A549 (cell line): Measurements from ENCODE around the gene HEXD. TPM values are rescaled to one million over a fixed set of nuclear protein-coding genes. Genes with fewer than 3 reads are reported as not detected.

ENCODE experiments used
- ATAC-seq, 2 experiments: fragments of 200-7000 bp in 1 of 2; fragments of >200 bp in 1 of 2; cut with Nextera tagmentation in 1 of 2; cut with Tn5 transposase in 1 of 2; 3 replicates each; pipeline versions ENCODE4 v1.8.0 to v1.9.1; 2018 to 2020; ENCODE audit warnings: mild to moderate bottlenecking in 1 of 2, moderate library complexity in 1 of 2
- CTCF ChIA-PET: fragments of 300-600 bp; sonication (Branson Sonifier 250); formaldehyde crosslinking; extraction: SDS; loops from one replicate; lab custom pipeline; 2021; ENCODE audit warnings: antibody characterized with exemption, inconsistent platforms; lab: Yijun Ruan, JAX
- POLR2A ChIA-PET: fragments of 350-600 bp; formaldehyde crosslinking; extraction: SDS; loops from one replicate; lab custom pipeline; 2021; ENCODE audit warnings: antibody characterized with exemption, inconsistent platforms; lab: Yijun Ruan, JAX
- DNase-seq, 2 experiments: peaks; one replicate each; pipeline versions ENCODE4 v3.0.0 to v3.0.0-alpha.2; 2011 to 2016; ENCODE audit warnings: low read depth in 1 of 2, low spot score in 1 of 2
- FAIRE-seq: peaks from 2 replicates; lab custom pipeline; 2011; peaks lifted over from hg19 to GRCh38; lab: Jason Lieb, UNC
- H3K27ac ChIP-seq, 2 experiments: fragments of >200 bp; sonication (Bioruptor Twin); formaldehyde crosslinking; 3 replicates each; pipeline ENCODE4 v1.5.1; 2016 to 2017
- H3K4me1 ChIP-seq: fragments of >200 bp; sonication (Bioruptor Twin); formaldehyde crosslinking; 3 replicates; pipeline ENCODE4 v1.6.1; 2016
- H3K4me2 ChIP-seq: fragments of >200 bp; sonication (Bioruptor Twin); formaldehyde crosslinking; 3 replicates; pipeline ENCODE4 v1.6.1; 2016
- H3K4me3 ChIP-seq: fragments of >200 bp; sonication (Bioruptor Twin); formaldehyde crosslinking; 3 replicates; pipeline ENCODE4 v1.5.1; 2016
- H3K9me3 ChIP-seq: fragments of >200 bp; sonication (Bioruptor Twin); formaldehyde crosslinking; 3 replicates; pipeline ENCODE4 v1.6.1; 2016
- ATOH8 ChIP-seq: fragments of 250-450 bp; sonication (Bioruptor Pico); IDR thresholded peaks from 2 replicates; pipeline ENCODE4 v1.5.0; 2020; ENCODE audit warnings: low read depth, mild to moderate bottlenecking, moderate library complexity
- BHLHE40 ChIP-seq: IDR thresholded peaks from 2 replicates; pipeline ENCODE4 v1.6.1; 2012; ENCODE audit warnings: low read depth, low read length, inconsistent platforms
- CHD4 ChIP-seq: fragments of 200-600 bp; sonication (generic); IDR thresholded peaks from 2 replicates; pipeline ENCODE4 v1.6.1; 2016; ENCODE audit warnings: antibody characterized with exemption, mild to moderate bottlenecking, borderline replicate concordance
- CTCF ChIP-seq: fragments of >200 bp; sonication (Bioruptor Twin); formaldehyde crosslinking; IDR thresholded peaks from 3 replicates; pipeline ENCODE4 v1.5.1; 2016
- E2F6 ChIP-seq: IDR thresholded peaks from 2 replicates; pipeline ENCODE4 v1.6.1; 2012; ENCODE audit warnings: low read depth, borderline replicate concordance
- EHF ChIP-seq: fragments of 250-450 bp; sonication (Bioruptor Pico); IDR thresholded peaks from 2 replicates; pipeline ENCODE4 v1.5.0; 2020; ENCODE audit warnings: mild to moderate bottlenecking
- ELK1 ChIP-seq: fragments of 150-350 bp; IDR thresholded peaks from 2 replicates; pipeline ENCODE4 v1.6.1; 2014; ENCODE audit warnings: low read depth, mild to moderate bottlenecking, low read length
- EP300 ChIP-seq, 2 experiments: fragments of >200 bp; sonication (Bioruptor Twin); formaldehyde crosslinking; IDR thresholded peaks; 2 replicates in 1 of 2; 3 replicates in 1 of 2; pipeline ENCODE4 v1.6.1; 2016 to 2017
- ESRRA ChIP-seq: fragments of 150-350 bp; IDR thresholded peaks from 2 replicates; pipeline ENCODE4 v1.6.1; 2014; ENCODE audit warnings: mild to moderate bottlenecking, low read length, borderline replicate concordance
- GATA3 ChIP-seq: IDR thresholded peaks from 2 replicates; pipeline ENCODE4 v1.6.1; 2012; ENCODE audit warnings: borderline replicate concordance
- HES2 ChIP-seq: fragments of >200 bp; sonication (Bioruptor Twin); formaldehyde crosslinking; IDR thresholded peaks from 2 replicates; pipeline ENCODE4 v1.6.1; 2016
- HOXB13 ChIP-seq: fragments of 250-450 bp; sonication (Bioruptor Pico); IDR thresholded peaks from 2 replicates; pipeline ENCODE4 v1.5.0; 2020; ENCODE audit warnings: low read depth, mild to moderate bottlenecking, moderate library complexity
- KDM1A ChIP-seq: fragments of 200-600 bp; sonication (generic); IDR thresholded peaks from 2 replicates; pipeline ENCODE4 v1.6.1; 2016; ENCODE audit warnings: low read depth, mild to moderate bottlenecking
- MYC ChIP-seq: IDR thresholded peaks from 2 replicates; pipeline ENCODE4 v1.6.1; 2012; ENCODE audit warnings: mild to moderate bottlenecking, inconsistent platforms, low read length, improper control_type of control experiment, borderline replicate concordance
- PBX3 ChIP-seq: IDR thresholded peaks from 2 replicates; pipeline ENCODE4 v1.6.1; 2012
- POLR2A ChIP-seq: IDR thresholded peaks from 2 replicates; pipeline ENCODE4 v1.6.1; 2012; ENCODE audit warnings: mild to moderate bottlenecking, low read length
- RAD21 ChIP-seq, 2 experiments: fragments of >200 bp in 1 of 2; sonication (Bioruptor Twin) in 1 of 2; formaldehyde crosslinking in 1 of 2; IDR thresholded peaks in 1 of 2; conservative IDR thresholded peaks in 1 of 2; 2 replicates in 1 of 2; 3 replicates in 1 of 2; pipeline ENCODE4 v1.6.1; 2012 to 2018; ENCODE audit warnings: inconsistent platforms in 1 of 2
- REST ChIP-seq: fragments of 200-600 bp; sonication (generic); IDR thresholded peaks from 2 replicates; pipeline ENCODE4 v1.6.1; 2016; ENCODE audit warnings: antibody characterized with exemption, mild to moderate bottlenecking, moderate library complexity
- RNF2 ChIP-seq: fragments of 200-600 bp; sonication (generic); IDR thresholded peaks from 2 replicates; pipeline ENCODE4 v1.6.1; 2016; ENCODE audit warnings: low read depth, mild to moderate bottlenecking, antibody characterized with exemption, moderate library complexity, borderline replicate concordance
- SREBF2 ChIP-seq: fragments of 450-650 bp; IDR thresholded peaks from 2 replicates; pipeline ENCODE4 v1.6.1; 2014; ENCODE audit warnings: mild to moderate bottlenecking, moderate library complexity
- ZSCAN20 ChIP-seq: fragments of 250-450 bp; sonication (Bioruptor Pico); IDR thresholded peaks from 2 replicates; pipeline ENCODE4 v1.8.0; 2022; ENCODE audit warnings: mild to moderate bottlenecking, moderate library complexity
- WGBS: methylation state at CpG from one replicate; pipeline ENCODE4 v1.1.6; 2017; ENCODE audit errors: missing lambda C conversion rate; 5-methylcytosine and 5-hydroxymethylcytosine counted together
- polyA plus RNA-seq, 4 experiments: library from polyadenylated mRNA; depleted of rRNA in 3 of 4; stranded (reverse); fragments of >200 nt; fragmentation: RNase III in 1 of 4; extraction: RNeasy Plus Mini Kit Qiagen cat#74134 plus additional on column Dnase treatment in 1 of 4; gene quantifications; 2 replicates in 3 of 4; 3 replicates in 1 of 4; pipeline ENCODE4 v1.2.3, GENCODE V29; 2011 to 2017

Gene HEXD
- polyA plus RNA-seq, 2 of the 4 experiments (the other 2 are of a cell fraction): 18.0 to 19.5 TPM

- 74% methylated on average over 3 of the region's 3 CpGs for WGBS
- no peak for DNase-seq
- H3K4me2 ChIP-seq: no peak overlapping the region
- no peak for FAIRE-seq
- CTCF ChIA-PET: interaction anchor here (0.6 to 2.8 kb wide), 4 partner anchors 35 to 153 kb away, joined by 3 to 15 read pairs (median 4); no protein-coding TSS in a partner anchor
- peaks cover 24% of the 10 kb centered on the region for H3K4me1 ChIP-seq
- ATAC-seq: no peak
- no peak overlapping the region for H3K27ac ChIP-seq
- TF ChIP-seq RNF2: no peak
- TF ChIP-seq SREBF2: no peak
- H3K4me3 ChIP-seq: no peak overlapping the region
- POLR2A ChIA-PET: no interaction called here
- no peaks in the 10 kb centered on the region for H3K9me3 ChIP-seq
Observed at GRCh38 chr17:82387705-82388106, 30.4 kb upstream of the HEXD start.

GRCh38 chr17:82388223-82388921, 29.8 kb upstream of the HEXD start:
- DNase-seq: peak in 1 of 2 experiments; percentile 41
- TF ChIP-seq HES2 (no peak), RAD21 (conservative IDR thresholded peaks at IDR 0.05 in 1 of 2, IDR thresholded peaks at IDR 0.05 in 1 of 2) (peak in 1 of 2 experiments; percentile 16; a peak in 1 of 5 replicates), EP300 (IDR thresholded peaks at IDR 0.05) (no peak), REST (peak; percentile 51; the same call in 1 of the 2 replicates), ESRRA (no peak), ZSCAN20 (CRISPR knock-in tag) (no peak)
- Histone ChIP-seq H3K9me3 (no peaks in the 10 kb centered on the region), H3K4me2 (no peak overlapping the region), H3K4me1 (peaks cover 24% of the 10 kb centered on the region), H3K27ac (no peak overlapping the region), H3K4me3 (no peak overlapping the region)
- CTCF ChIA-PET: interaction anchor here (1.0 to 2.8 kb wide), 4 partner anchors 8 to 154 kb away, joined by 3 to 15 read pairs (median 4); no protein-coding TSS in a partner anchor
- POLR2A ChIA-PET: interaction anchor here (0.5 kb wide), 1 partner anchor 91 kb away, joined by 3 read pairs; no protein-coding TSS in a partner anchor
- 72% methylated on average over 26 of the region's 34 CpGs for WGBS
- ATAC-seq: peak in 1 of 2 experiments; percentile 18; a peak in 3 of 6 replicates
- FAIRE-seq: no peak

GRCh38 chr17:82388922-82389283, 29.2 kb upstream of the HEXD start:
- WGBS: 87% methylated on average over 21 of the region's 21 CpGs
- TF ChIP-seq E2F6: no peak
- TF ChIP-seq CTCF: no peak
- no peak for TF ChIP-seq POLR2A
- TF ChIP-seq RAD21 (conservative IDR thresholded peaks at IDR 0.05 in 1 of 2, IDR thresholded peaks at IDR 0.05 in 1 of 2): no peak
- TF ChIP-seq HOXB13 (CRISPR knock-in tag): no peak
- no peak for TF ChIP-seq MYC
- TF ChIP-seq CHD4: no peak
- no peak for TF ChIP-seq PBX3
- no peak for TF ChIP-seq GATA3
- TF ChIP-seq RNF2: no peak
- no peak for TF ChIP-seq EHF
- TF ChIP-seq ELK1: no peak
- no peak for TF ChIP-seq BHLHE40
- TF ChIP-seq ATOH8 (CRISPR knock-in tag): no peak
- TF ChIP-seq KDM1A: no peak

More at GRCh38 chr17:82388922-82389283, 29.2 kb upstream of the HEXD start:
- ChIA-PET POLR2A (no interaction called here), CTCF (interaction anchor here (0.6 to 2.8 kb wide), 4 partner anchors 9 to 387 kb away, joined by 3 to 15 read pairs (median 3); no protein-coding TSS in a partner anchor)
- Histone ChIP-seq H3K4me2 (no peak overlapping the region), H3K4me1 (peaks cover 24% of the 10 kb centered on the region), H3K4me3 (no peak overlapping the region), H3K27ac (no peak overlapping the region), H3K9me3 (no peaks in the 10 kb centered on the region)
- FAIRE-seq (no peak), DNase-seq (no peak), ATAC-seq (no peak)
